D721Med (cell line): ENCODE results near the gene AGO3.

Source experiments
- DNase-seq: peaks from one replicate; pipeline ENCODE4 v3.0.0; 2011; ENCODE audit warnings: low spot score; ENCODE audit not compliant: insufficient read length
- FAIRE-seq: peaks from 2 replicates; lab custom pipeline; 2011; peaks lifted over from hg19 to GRCh38; lab: Jason Lieb, UNC
- CTCF ChIP-seq: IDR thresholded peaks from 2 replicates; pipeline ENCODE4 v1.5.1; 2012; ENCODE audit warnings: mild to moderate bottlenecking, control low read depth; ENCODE audit not compliant: insufficient read depth; ENCODE audit errors: missing control alignments

Gene AGO3

GRCh38 chr1:35930593-35931445 lies at the start of gene AGO3:
TSS of gene AGO3 (plus strand) at chr1:35931105. CDS start at chr1:35931427, 322 bp downstream.
- TF ChIP-seq CTCF = no peak
- DNase-seq = peak; percentile 59
- FAIRE-seq = no peak

- FAIRE-seq = no peak
- TF ChIP-seq CTCF = no peak
- no peak for DNase-seq
Observed at GRCh38 chr1:35881850-35882273, 49.0 kb upstream of the AGO3 start.

GRCh38 chr1:35882586-35882944 lies 48.3 kb upstream of the AGO3 start:
- FAIRE-seq = no peak
- no peak for TF ChIP-seq CTCF
- no peak for DNase-seq

- no peak for FAIRE-seq
- DNase-seq = peak; percentile 97
- peak; percentile 80 for TF ChIP-seq CTCF
Observed at GRCh38 chr1:35882945-35883634, 47.8 kb upstream of the AGO3 start, which contains the start of gene AGO1. TSS of gene AGO1 (plus strand) at chr1:35883209. CDS start at chr1:35883422, 213 bp downstream.

GRCh38 chr1:35883635-35884101 lies 47.2 kb upstream of the AGO3 start:
- DNase-seq (peak; percentile 68), FAIRE-seq (no peak)
- TF ChIP-seq CTCF = no peak

- no peak for DNase-seq
Observed at GRCh38 chr1:35884934-35885333, 46.0 kb upstream of the AGO3 start.

More at GRCh38 chr1:35884934-35885333, 46.0 kb upstream of the AGO3 start:
- FAIRE-seq = no peak
- no peak for TF ChIP-seq CTCF
